GM12865 (cell line): ENCODE data around the gene DNM1L.
A peak's percentile ranks its signal among the peaks of the same experiment; 100 is the strongest.

ENCODE experiments used
- DNase-seq: peaks from one replicate; pipeline ENCODE4 v3.0.0; 2010; ENCODE audit warnings: low read depth
- H3K4me3 ChIP-seq: 2 replicates; pipeline ENCODE4 v1.5.1; 2011; ENCODE audit warnings: mild to moderate bottlenecking, low read depth, low read length, control low read depth
- CTCF ChIP-seq: IDR thresholded peaks from 2 replicates; pipeline ENCODE4 v1.5.1; 2011; ENCODE audit warnings: low read length, control low read depth, low read depth, inconsistent platforms; ENCODE audit not compliant: insufficient read depth; ENCODE audit errors: missing control alignments

Gene DNM1L

DNA sequence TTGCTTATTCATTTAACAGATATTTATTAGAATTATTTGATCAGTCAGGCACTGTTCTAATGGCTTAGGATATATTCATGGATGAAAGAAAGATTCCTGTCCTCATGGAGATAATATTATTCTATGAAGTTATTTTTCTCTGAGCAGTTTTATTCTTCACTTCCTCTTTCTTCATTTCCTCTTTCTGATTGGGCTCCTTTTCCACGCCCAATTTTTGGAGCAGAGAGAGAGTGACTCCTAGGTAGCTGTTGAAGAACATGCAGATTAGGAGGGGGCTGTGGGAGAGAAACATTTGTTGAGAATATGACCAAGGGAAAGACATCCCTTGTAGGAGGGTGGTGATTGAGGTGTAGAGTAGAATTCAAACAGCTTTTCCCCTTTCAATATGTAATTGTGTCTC is 82.6 kb downstream of the DNM1L start:
- no peak for DNase-seq
- TF ChIP-seq CTCF, result no peak

GRCh38 chr12:32765906-32766305 is 86.8 kb downstream of the DNM1L start:
- DNase-seq, result no peak
- no peak for TF ChIP-seq CTCF
- no peak overlapping the region for H3K4me3 ChIP-seq

More for the DNA sequence above, 82.6 kb downstream of the DNM1L start:
- H3K4me3 ChIP-seq, result no peak overlapping the region

GRCh38 chr12:32768518-32768917 is 89.4 kb downstream of the DNM1L start:
- H3K4me3 ChIP-seq, result no peak overlapping the region
- DNase-seq, result no peak
- no peak for TF ChIP-seq CTCF

- H3K4me3 ChIP-seq, result no peak overlapping the region
- no peak for DNase-seq
- TF ChIP-seq CTCF, result no peak
Observed at GRCh38 chr12:32770141-32770540, 91.0 kb downstream of the DNM1L start.

GRCh38 chr12:32773691-32774090 is 94.6 kb downstream of the DNM1L start:
- no peak for TF ChIP-seq CTCF
- no peak overlapping the region for H3K4me3 ChIP-seq
- DNase-seq, result no peak

- no peak for DNase-seq
- H3K4me3 ChIP-seq, result no peak overlapping the region
- TF ChIP-seq CTCF, result no peak
Observed at GRCh38 chr12:32776258-32776657, 97.2 kb downstream of the DNM1L start.

GRCh38 chr12:32777159-32777558 is 98.1 kb downstream of the DNM1L start:
- H3K4me3 ChIP-seq, result no peak overlapping the region
- no peak for TF ChIP-seq CTCF
- DNase-seq, result peak; percentile 31
